Measurements from ENCODE around the gene ITPRIPL1.

Gene ITPRIPL1

GRCh38 chr2:96324721-96325040 is 436 bp upstream of the ITPRIPL1 start:
- TF ChIP-seq CTCF (conservative IDR thresholded peaks at IDR 0.05) (no peak), ZFX (IDR thresholded peaks at IDR 0.05) (no peak)

GRCh38 chr2:96325884-96326255 is 753 bp downstream of the ITPRIPL1 start:
- TF ChIP-seq ZFX (IDR thresholded peaks at IDR 0.05): no peak
- no peak for TF ChIP-seq CTCF (conservative IDR thresholded peaks at IDR 0.05)
- no peak overlapping the region for H3K27ac ChIP-seq

More at GRCh38 chr2:96324721-96325040, 436 bp upstream of the ITPRIPL1 start:
- H3K27ac ChIP-seq: no peak overlapping the region

- TF ChIP-seq ZFX (IDR thresholded peaks at IDR 0.05) (no peak), CTCF (conservative IDR thresholded peaks at IDR 0.05) (no peak)
- H3K27ac ChIP-seq: no peak overlapping the region
These were observed 1.4 kb downstream of the ITPRIPL1 start for GRCh38 chr2:96326564-96326963.

GRCh38 chr2:96326990-96327820 is 2.1 kb downstream of the ITPRIPL1 start:
- no peak for TF ChIP-seq ZFX (IDR thresholded peaks at IDR 0.05)
- no peak for TF ChIP-seq CTCF (conservative IDR thresholded peaks at IDR 0.05)
- H3K27ac ChIP-seq: no peak overlapping the region

GRCh38 chr2:96329456-96329855 is 4.3 kb downstream of the ITPRIPL1 start:
- H3K27ac ChIP-seq: peak overlapping the region; percentile 62
- TF ChIP-seq ZFX (IDR thresholded peaks at IDR 0.05) (no peak), CTCF (conservative IDR thresholded peaks at IDR 0.05) (no peak)

- TF ChIP-seq CTCF (conservative IDR thresholded peaks at IDR 0.05) (no peak), ZFX (IDR thresholded peaks at IDR 0.05) (no peak)
- H3K27ac ChIP-seq: peak overlapping the region; percentile 62
These were observed 4.8 kb downstream of the ITPRIPL1 start for GRCh38 chr2:96329874-96330273.

GRCh38 chr2:96330407-96330806 is 5.3 kb downstream of the ITPRIPL1 start:
- TF ChIP-seq CTCF (conservative IDR thresholded peaks at IDR 0.05) (no peak), ZFX (IDR thresholded peaks at IDR 0.05) (no peak)
- H3K27ac ChIP-seq: peak overlapping the region; percentile 62

Measured in C4-2B (cell line).